ENCODE data around the gene DENND11.

Gene DENND11

DNA sequence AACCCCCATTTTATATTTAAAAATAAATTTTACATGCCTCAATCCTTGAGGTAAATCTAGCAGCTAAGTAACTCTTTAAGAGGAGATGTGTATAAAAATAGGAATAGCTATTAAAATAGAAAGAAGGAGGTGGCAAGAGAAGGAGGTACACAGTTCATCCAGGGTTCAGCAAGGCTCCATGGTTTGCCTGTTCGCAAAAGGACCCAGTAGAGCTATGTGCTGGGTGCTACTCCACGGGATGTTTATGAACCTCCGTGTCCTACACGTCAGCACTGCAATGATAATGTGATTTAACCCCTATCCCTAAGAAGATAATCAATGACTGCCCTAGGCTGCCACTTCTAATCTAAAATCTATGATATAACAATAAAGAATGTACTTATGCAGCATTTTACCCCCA, 926 bp upstream of the DENND11 start:
- DNase-seq, result no peak
- no peak overlapping the region for H2BK12ac ChIP-seq (ENCODE audit: low read length in 2 of 2)
- no peak overlapping the region for H2BK120ac ChIP-seq (ENCODE audit: low read depth, low read length)
- H3K36me3 ChIP-seq (ENCODE audit: control insufficient read depth in 1 of 2, insufficient read depth in 2 of 2, low read depth in 1 of 2, low read length in 2 of 2), result no peaks in the 10 kb centered on the region
- no peak overlapping the region for H3K18ac ChIP-seq (ENCODE audit: low read depth in 1 of 2, low read length in 2 of 2)
- H3K4me2 ChIP-seq (ENCODE audit: low read length, poor library complexity, severe bottlenecking), result no peak overlapping the region
- 92% methylated on average over 4 of the region's 4 CpGs for WGBS
- peaks cover 4% of the 10 kb centered on the region for H3K4me1 ChIP-seq (ENCODE audit: control insufficient read depth, insufficient read depth, low read depth, low read length)
- H3K4ac ChIP-seq (ENCODE audit: low read depth in 1 of 2, low read length in 2 of 2), result no peak overlapping the region
- no peak overlapping the region for H2AK5ac ChIP-seq (ENCODE audit: low read length, severe bottlenecking)
- H3K4me3 ChIP-seq (ENCODE audit: insufficient read depth in 1 of 2, low read depth in 1 of 2, low read length in 2 of 2), result peak overlapping the region in 1 of 2 experiments; percentile 87
- H4K8ac ChIP-seq (ENCODE audit: low read length), result no peak overlapping the region
- no peak overlapping the region for H4K91ac ChIP-seq (ENCODE audit: low read length)
- no peak overlapping the region for H2BK5ac ChIP-seq (ENCODE audit: low read depth, low read length, poor library complexity, severe bottlenecking)
- H3K9ac ChIP-seq (ENCODE audit: low read length), result peak overlapping the region; percentile 81
- H3K23ac ChIP-seq (ENCODE audit: low read length in 2 of 2), result no peak overlapping the region
- peaks cover 7% of the 10 kb centered on the region for H3K79me1 ChIP-seq (replicated peaks; ENCODE audit: low read length, poor library complexity, severe bottlenecking)
- peaks cover 2 to 13% of the 10 kb centered on the region in 2 experiments for H3K27me3 ChIP-seq (ENCODE audit: control insufficient read depth in 1 of 2, insufficient read depth in 1 of 2, low read length in 2 of 2)
- no peak overlapping the region for H2AFZ ChIP-seq (ENCODE audit: low read depth, low read length)
- no peak overlapping the region for H3K14ac ChIP-seq (ENCODE audit: low read length in 2 of 2)
- H3K9me3 ChIP-seq (ENCODE audit: control insufficient read depth, low read length), result no peaks in the 10 kb centered on the region
- H2BK15ac ChIP-seq (ENCODE audit: low read depth, poor library complexity, severe bottlenecking), result no peak overlapping the region
- no peak overlapping the region for H3K27ac ChIP-seq (ENCODE audit: low read length, poor library complexity, severe bottlenecking)

DNA sequence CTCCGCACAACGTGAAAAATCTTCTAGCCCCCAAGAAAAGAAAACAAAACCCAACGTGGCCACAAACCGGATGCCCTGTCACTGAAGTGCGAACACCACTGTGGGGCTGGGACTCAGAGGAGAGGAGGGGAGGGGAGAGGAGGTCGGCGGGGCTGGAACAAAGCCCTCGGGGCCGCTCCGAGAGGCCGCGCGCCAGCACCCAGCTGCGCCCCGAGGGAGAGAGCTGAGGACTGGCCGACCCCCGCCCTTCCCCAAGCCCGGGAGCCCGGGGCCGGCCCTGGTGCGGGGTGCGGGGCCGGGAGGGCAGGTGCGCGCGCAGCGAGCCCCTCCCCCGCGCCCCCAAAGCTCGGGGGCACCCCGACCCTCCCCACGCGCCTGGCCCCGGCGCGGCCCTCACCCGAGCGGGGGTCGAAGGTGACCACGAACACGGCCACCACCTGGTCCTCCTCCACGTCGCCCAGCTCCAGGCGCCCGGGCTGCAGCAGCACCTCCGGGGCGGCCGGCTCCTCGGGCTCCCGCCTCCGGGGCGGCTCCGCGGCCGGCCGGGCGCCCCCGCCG, 398 bp downstream of the DENND11 start:
- Histone ChIP-seq H3K27ac (ENCODE audit: low read length, poor library complexity, severe bottlenecking) (no peak overlapping the region), H2BK12ac (ENCODE audit: low read length in 2 of 2) (no peak overlapping the region), H2AK5ac (ENCODE audit: low read length, severe bottlenecking) (no peak overlapping the region), H3K4ac (ENCODE audit: low read depth in 1 of 2, low read length in 2 of 2) (peak overlapping the region in 1 of 2 experiments; percentile 37), H3K9ac (ENCODE audit: low read length) (peak overlapping the region; percentile 62), H4K91ac (ENCODE audit: low read length) (no peak overlapping the region), H4K8ac (ENCODE audit: low read length) (no peak overlapping the region), H3K9me3 (ENCODE audit: control insufficient read depth, low read length) (no peaks in the 10 kb centered on the region), H2BK15ac (ENCODE audit: low read depth, poor library complexity, severe bottlenecking) (peak overlapping the region; percentile 31), H2BK120ac (ENCODE audit: low read depth, low read length) (no peak overlapping the region), H3K27me3 (ENCODE audit: control insufficient read depth in 1 of 2, insufficient read depth in 1 of 2, low read length in 2 of 2) (peaks cover 2 to 9% of the 10 kb centered on the region in 2 experiments), H2BK5ac (ENCODE audit: low read depth, low read length, poor library complexity, severe bottlenecking) (no peak overlapping the region), H3K36me3 (ENCODE audit: control insufficient read depth in 1 of 2, insufficient read depth in 2 of 2, low read depth in 1 of 2, low read length in 2 of 2) (no peaks in the 10 kb centered on the region), H3K4me2 (ENCODE audit: low read length, poor library complexity, severe bottlenecking) (peak overlapping the region; percentile 80), H3K23ac (ENCODE audit: low read length in 2 of 2) (no peak overlapping the region), H3K79me1 (replicated peaks; ENCODE audit: low read length, poor library complexity, severe bottlenecking) (peaks cover 9% of the 10 kb centered on the region), H3K4me3 (ENCODE audit: insufficient read depth in 1 of 2, low read depth in 1 of 2, low read length in 2 of 2) (peak overlapping the region; percentile 74 to 89), H3K4me1 (ENCODE audit: control insufficient read depth, insufficient read depth, low read depth, low read length) (peaks cover 8% of the 10 kb centered on the region), H3K14ac (ENCODE audit: low read length in 2 of 2) (peak overlapping the region in 1 of 2 experiments; percentile 45), H3K18ac (ENCODE audit: low read depth in 1 of 2, low read length in 2 of 2) (peak overlapping the region; percentile 35 to 63), H2AFZ (ENCODE audit: low read depth, low read length) (peak overlapping the region; percentile 80)
- DNase-seq, result peak; percentile 59
- 1% methylated on average over 28 of the region's 59 CpGs for WGBS

DNA sequence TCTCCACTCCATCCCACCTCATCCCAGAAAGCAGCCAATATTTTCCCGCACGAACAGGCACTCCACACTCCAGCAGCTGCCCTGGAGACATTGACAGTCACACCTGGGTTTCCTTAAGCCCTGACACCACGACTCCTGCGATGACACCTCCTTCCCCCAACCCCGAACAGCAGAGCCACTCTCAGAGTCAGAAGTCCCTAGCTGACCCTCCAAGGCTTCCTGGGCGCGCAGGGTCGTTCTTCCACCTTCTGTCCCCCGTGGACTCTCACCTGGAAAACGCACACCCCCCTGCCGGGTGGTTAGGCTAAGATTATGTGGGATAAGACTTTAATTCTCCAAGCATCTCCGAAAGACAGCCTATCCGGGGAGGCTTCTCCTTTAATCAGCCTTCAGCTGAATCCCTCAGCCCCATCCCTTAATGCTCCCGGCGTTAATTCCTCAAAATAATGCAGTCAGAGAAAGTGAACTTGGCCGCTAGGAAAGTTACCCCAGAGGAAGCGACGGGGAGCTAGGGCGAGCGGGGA, 1.1 kb downstream of the DENND11 start:
- Histone ChIP-seq H2BK5ac (ENCODE audit: low read depth, low read length, poor library complexity, severe bottlenecking) (no peak overlapping the region), H4K8ac (ENCODE audit: low read length) (no peak overlapping the region), H3K4me3 (ENCODE audit: insufficient read depth in 1 of 2, low read depth in 1 of 2, low read length in 2 of 2) (peak overlapping the region in 1 of 2 experiments; percentile 70), H3K4me1 (ENCODE audit: control insufficient read depth, insufficient read depth, low read depth, low read length) (peaks cover 9% of the 10 kb centered on the region), H3K4me2 (ENCODE audit: low read length, poor library complexity, severe bottlenecking) (peak overlapping the region; percentile 54), H3K9me3 (ENCODE audit: control insufficient read depth, low read length) (no peaks in the 10 kb centered on the region), H3K36me3 (ENCODE audit: control insufficient read depth in 1 of 2, insufficient read depth in 2 of 2, low read depth in 1 of 2, low read length in 2 of 2) (no peaks in the 10 kb centered on the region), H2BK120ac (ENCODE audit: low read depth, low read length) (no peak overlapping the region), H3K9ac (ENCODE audit: low read length) (peak overlapping the region; percentile 30), H2AK5ac (ENCODE audit: low read length, severe bottlenecking) (no peak overlapping the region), H3K27me3 (ENCODE audit: control insufficient read depth in 1 of 2, insufficient read depth in 1 of 2, low read length in 2 of 2) (peaks cover 2 to 9% of the 10 kb centered on the region in 2 experiments), H2BK12ac (ENCODE audit: low read length in 2 of 2) (no peak overlapping the region), H3K23ac (ENCODE audit: low read length in 2 of 2) (no peak overlapping the region), H2BK15ac (ENCODE audit: low read depth, poor library complexity, severe bottlenecking) (no peak overlapping the region), H4K91ac (ENCODE audit: low read length) (no peak overlapping the region), H3K4ac (ENCODE audit: low read depth in 1 of 2, low read length in 2 of 2) (no peak overlapping the region), H3K14ac (ENCODE audit: low read length in 2 of 2) (no peak overlapping the region), H3K27ac (ENCODE audit: low read length, poor library complexity, severe bottlenecking) (no peak overlapping the region), H3K18ac (ENCODE audit: low read depth in 1 of 2, low read length in 2 of 2) (no peak overlapping the region), H3K79me1 (replicated peaks; ENCODE audit: low read length, poor library complexity, severe bottlenecking) (peaks cover 13% of the 10 kb centered on the region), H2AFZ (ENCODE audit: low read depth, low read length) (peak overlapping the region; percentile 51)
- 24% methylated on average over 9 of the region's 20 CpGs for WGBS
- DNase-seq, result peak; percentile 33

DNA sequence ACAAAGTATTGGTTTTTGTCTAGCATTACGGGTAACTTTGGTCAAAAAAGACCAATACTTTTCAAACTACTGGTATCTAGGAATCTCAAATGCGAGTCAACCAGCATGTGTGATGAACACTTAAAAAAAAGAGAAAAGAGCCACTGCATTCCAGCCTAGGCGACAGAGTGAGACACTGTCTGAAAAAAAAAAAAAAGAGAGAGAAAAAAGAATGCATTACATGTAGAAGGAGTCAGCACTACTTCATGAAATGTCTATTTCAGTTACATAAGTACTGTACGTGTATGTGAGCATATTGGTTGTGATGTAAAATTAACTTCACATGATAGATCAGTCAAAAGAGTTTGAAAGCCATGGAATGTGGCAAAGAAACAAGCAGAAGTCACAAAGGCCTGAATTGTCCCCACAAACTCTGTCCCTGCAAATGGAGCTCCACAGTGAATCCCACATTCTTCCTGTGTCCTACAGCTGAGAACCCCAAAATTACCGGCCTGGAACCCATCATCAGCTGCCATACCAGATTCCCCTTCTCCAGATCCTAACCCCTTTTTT, 1.6 kb downstream of the DENND11 start:
- peaks cover 18% of the 10 kb centered on the region for H3K79me1 ChIP-seq (replicated peaks; ENCODE audit: low read length, poor library complexity, severe bottlenecking)
- H2BK5ac ChIP-seq (ENCODE audit: low read depth, low read length, poor library complexity, severe bottlenecking), result no peak overlapping the region
- H3K9me3 ChIP-seq (ENCODE audit: control insufficient read depth, low read length), result no peaks in the 10 kb centered on the region
- H4K91ac ChIP-seq (ENCODE audit: low read length), result no peak overlapping the region
- no peak overlapping the region for H4K8ac ChIP-seq (ENCODE audit: low read length)
- peak; percentile 20 for DNase-seq
- H3K27me3 ChIP-seq (ENCODE audit: control insufficient read depth in 1 of 2, insufficient read depth in 1 of 2, low read length in 2 of 2), result peaks cover 2 to 9% of the 10 kb centered on the region in 2 experiments
- WGBS, result 82% methylated on average over 3 of the region's 5 CpGs
- H3K23ac ChIP-seq (ENCODE audit: low read length in 2 of 2), result no peak overlapping the region
- H3K4me3 ChIP-seq (ENCODE audit: insufficient read depth in 1 of 2, low read depth in 1 of 2, low read length in 2 of 2), result peak overlapping the region in 1 of 2 experiments; percentile 70
- no peak overlapping the region for H2AFZ ChIP-seq (ENCODE audit: low read depth, low read length)
- no peak overlapping the region for H2AK5ac ChIP-seq (ENCODE audit: low read length, severe bottlenecking)
- no peak overlapping the region for H2BK15ac ChIP-seq (ENCODE audit: low read depth, poor library complexity, severe bottlenecking)
- H3K27ac ChIP-seq (ENCODE audit: low read length, poor library complexity, severe bottlenecking), result no peak overlapping the region
- no peak overlapping the region for H3K18ac ChIP-seq (ENCODE audit: low read depth in 1 of 2, low read length in 2 of 2)
- H3K9ac ChIP-seq (ENCODE audit: low read length), result peak overlapping the region; percentile 30
- no peak overlapping the region for H3K14ac ChIP-seq (ENCODE audit: low read length in 2 of 2)
- H2BK120ac ChIP-seq (ENCODE audit: low read depth, low read length), result no peak overlapping the region
- no peak overlapping the region for H3K4ac ChIP-seq (ENCODE audit: low read depth in 1 of 2, low read length in 2 of 2)
- no peak overlapping the region for H2BK12ac ChIP-seq (ENCODE audit: low read length in 2 of 2)
- peak overlapping the region; percentile 54 for H3K4me2 ChIP-seq (ENCODE audit: low read length, poor library complexity, severe bottlenecking)
- H3K4me1 ChIP-seq (ENCODE audit: control insufficient read depth, insufficient read depth, low read depth, low read length), result peaks cover 12% of the 10 kb centered on the region
- H3K36me3 ChIP-seq (ENCODE audit: control insufficient read depth in 1 of 2, insufficient read depth in 2 of 2, low read depth in 1 of 2, low read length in 2 of 2), result no peaks in the 10 kb centered on the region

Measured in mesenchymal stem cell (in vitro differentiated cells and primary cell).